Left ventricle myocardium superior (tissue), 1 donor: ENCODE measurements around the gene TMEM240. TPM values are rescaled to one million over a fixed set of nuclear protein-coding genes. Genes with fewer than 3 reads are reported as not detected.

ENCODE experiments used
- total RNA-seq: library from RNA; stranded (reverse); fragmentation: NEBNext Ultra II Directional; extraction: Animal tissue kit (Norgen Biotek cat#: 25700); gene quantifications from one replicate; pipeline ENCODE4 v1.2.1, GENCODE V29; 2021
- donor health status: DM: no; HTN: yes; CAD: no; lungs with severe emphysema.

TMEM240 gene
- total RNA-seq, 1 donor from 2014 or later = 8.9 TPM

Other genes with a start within 250 kb of the TMEM240 start
- 60.4 TPM for gene ACAP3, start 232.7 kb downstream of the TMEM240 start, total RNA-seq
- 11.1 TPM for gene PUSL1, start 232.0 kb downstream of the TMEM240 start, total RNA-seq
- gene INTS11, start 216.0 kb downstream of the TMEM240 start, total RNA-seq = 77.2 TPM
- gene CPTP, start 215.8 kb downstream of the TMEM240 start, total RNA-seq = 112 TPM
- gene TAS1R3, start 209.3 kb downstream of the TMEM240 start, total RNA-seq = 0.57 TPM
- 144 TPM for gene DVL1, start 191.2 kb downstream of the TMEM240 start, total RNA-seq
- 16.8 TPM for gene MXRA8, start 182.1 kb downstream of the TMEM240 start, total RNA-seq
- gene AURKAIP1, start 165.4 kb downstream of the TMEM240 start, total RNA-seq = 268 TPM
- 61.0 TPM for gene CCNL2, start 141.3 kb downstream of the TMEM240 start, total RNA-seq
- gene MRPL20, start 133.3 kb downstream of the TMEM240 start, total RNA-seq = 155 TPM
- 2.1 TPM for gene ANKRD65, start 119.3 kb downstream of the TMEM240 start, total RNA-seq
- gene VWA1, start 104.9 kb downstream of the TMEM240 start, total RNA-seq = 13.5 TPM
- 1.9 TPM for gene ATAD3C, start 90.9 kb downstream of the TMEM240 start, total RNA-seq
- gene ATAD3B, start 68.9 kb downstream of the TMEM240 start, total RNA-seq = 9.5 TPM
- 18.3 TPM for gene ATAD3A, start 28.5 kb downstream of the TMEM240 start, total RNA-seq
- gene SSU72, start 34.2 kb upstream of the TMEM240 start, total RNA-seq = 118 TPM
- gene FNDC10, start 59.5 kb upstream of the TMEM240 start, total RNA-seq = 3.6 TPM
- gene MIB2, start 74.9 kb upstream of the TMEM240 start, total RNA-seq = 131 TPM
- 47.9 TPM for gene MMP23B, start 91.5 kb upstream of the TMEM240 start, total RNA-seq
- gene CDK11B, start 118.4 kb upstream of the TMEM240 start, total RNA-seq = 26.1 TPM
- gene SLC35E2B, start 152.2 kb upstream of the TMEM240 start, total RNA-seq = 25.3 TPM
- 22.3 TPM for gene CDK11A, start 183.7 kb upstream of the TMEM240 start, total RNA-seq
- gene NADK, start 237.8 kb upstream of the TMEM240 start, total RNA-seq = 24.4 TPM